ENCODE measurements around the gene ANKRD63.

Gene ANKRD63

DNA sequence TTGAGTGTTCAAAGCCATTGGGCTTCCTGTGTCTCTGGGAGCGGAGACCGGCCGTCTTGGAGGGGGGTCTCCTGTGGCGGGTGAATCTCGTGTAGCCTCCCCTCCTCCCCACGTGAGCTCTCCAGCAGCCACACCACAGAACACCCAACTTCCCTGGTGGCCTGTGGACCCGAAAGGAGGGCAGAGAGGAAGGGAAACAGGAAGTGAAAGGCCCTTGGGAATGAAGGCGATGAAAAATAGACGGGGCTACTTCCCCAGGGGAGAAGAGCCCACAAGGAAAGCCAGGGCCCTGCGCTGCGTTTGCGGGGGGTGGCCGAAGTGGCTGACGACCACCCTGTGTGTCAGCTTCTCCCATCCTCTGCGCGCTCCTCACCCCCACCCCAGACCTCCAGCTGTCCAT lies 5.4 kb downstream of the ANKRD63 start:
- TF ChIP-seq, protein P1, sequence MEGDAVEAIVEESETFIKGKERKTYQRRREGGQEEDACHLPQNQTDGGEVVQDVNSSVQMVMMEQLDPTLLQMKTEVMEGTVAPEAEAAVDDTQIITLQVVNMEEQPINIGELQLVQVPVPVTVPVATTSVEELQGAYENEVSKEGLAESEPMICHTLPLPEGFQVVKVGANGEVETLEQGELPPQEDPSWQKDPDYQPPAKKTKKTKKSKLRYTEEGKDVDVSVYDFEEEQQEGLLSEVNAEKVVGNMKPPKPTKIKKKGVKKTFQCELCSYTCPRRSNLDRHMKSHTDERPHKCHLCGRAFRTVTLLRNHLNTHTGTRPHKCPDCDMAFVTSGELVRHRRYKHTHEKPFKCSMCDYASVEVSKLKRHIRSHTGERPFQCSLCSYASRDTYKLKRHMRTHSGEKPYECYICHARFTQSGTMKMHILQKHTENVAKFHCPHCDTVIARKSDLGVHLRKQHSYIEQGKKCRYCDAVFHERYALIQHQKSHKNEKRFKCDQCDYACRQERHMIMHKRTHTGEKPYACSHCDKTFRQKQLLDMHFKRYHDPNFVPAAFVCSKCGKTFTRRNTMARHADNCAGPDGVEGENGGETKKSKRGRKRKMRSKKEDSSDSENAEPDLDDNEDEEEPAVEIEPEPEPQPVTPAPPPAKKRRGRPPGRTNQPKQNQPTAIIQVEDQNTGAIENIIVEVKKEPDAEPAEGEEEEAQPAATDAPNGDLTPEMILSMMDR (IDR thresholded peaks at IDR 0.05; ENCODE audit: low read depth, low read length), result no peak
- no peak overlapping the region for H3K4me3 ChIP-seq (ENCODE audit: low read depth, low read length)

DNA sequence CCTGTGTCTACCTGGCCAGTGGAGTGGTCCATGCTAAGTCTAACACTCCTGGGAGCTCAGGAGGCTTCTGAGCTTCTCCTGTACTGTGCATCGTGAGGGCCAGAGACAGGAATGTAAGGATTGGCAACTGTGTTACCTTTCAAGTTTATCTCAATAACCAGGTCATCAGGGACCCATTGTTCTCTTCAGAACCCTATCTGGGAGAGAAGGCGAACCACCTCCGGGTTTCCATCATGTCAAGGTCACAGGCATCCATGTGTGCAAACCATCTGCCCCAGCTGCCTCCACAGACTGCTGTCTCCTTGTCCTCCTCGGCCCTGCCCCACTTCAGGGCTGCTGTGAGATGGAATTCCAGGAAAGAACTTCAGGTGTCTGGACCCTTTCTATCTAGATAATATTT lies 5.9 kb downstream of the ANKRD63 start:
- H3K4me3 ChIP-seq (ENCODE audit: low read depth, low read length), result no peak overlapping the region
- TF ChIP-seq, protein P1 (IDR thresholded peaks at IDR 0.05; ENCODE audit: low read depth, low read length), result no peak

DNA sequence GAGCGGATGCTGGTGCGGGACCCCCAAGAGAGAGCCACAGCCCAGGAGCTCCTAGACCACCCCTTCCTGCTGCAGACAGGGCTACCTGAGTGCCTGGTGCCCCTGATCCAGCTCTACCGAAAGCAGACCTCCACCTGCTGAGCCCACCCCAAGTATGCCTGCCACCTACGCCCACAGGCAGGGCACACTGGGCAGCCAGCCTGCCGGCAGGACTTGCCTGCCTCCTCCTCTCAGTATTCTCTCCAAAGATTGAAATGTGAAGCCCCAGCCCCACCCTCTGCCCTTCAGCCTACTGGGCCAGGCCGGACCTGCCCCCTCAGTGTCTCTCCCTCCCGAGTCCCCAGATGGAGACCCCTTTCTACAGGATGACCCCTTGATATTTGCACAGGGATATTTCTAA lies 6.9 kb downstream of the ANKRD63 start:
- TF ChIP-seq, protein P1 (IDR thresholded peaks at IDR 0.05; ENCODE audit: low read depth, low read length), result no peak
- H3K4me3 ChIP-seq (ENCODE audit: low read depth, low read length), result no peak overlapping the region

DNA sequence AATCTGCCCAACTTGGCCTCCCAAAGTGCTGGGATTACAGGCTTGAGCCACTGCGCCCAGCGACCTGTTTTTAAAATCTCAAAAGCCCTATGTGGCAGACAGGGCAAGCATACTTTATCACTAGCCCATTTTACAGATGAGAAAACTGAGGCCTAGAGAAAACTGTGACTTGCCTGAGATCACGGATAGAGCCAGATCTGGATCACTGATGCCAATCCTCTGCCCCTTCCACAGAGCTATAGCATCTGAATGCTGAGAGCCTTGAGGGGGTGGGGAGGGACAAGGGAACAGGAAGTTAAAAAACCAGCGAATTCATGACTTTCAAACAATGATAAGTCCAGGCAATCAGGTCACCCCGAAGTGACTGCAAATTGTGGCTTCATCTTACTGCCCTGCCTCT lies 7.3 kb downstream of the ANKRD63 start:
- no peak overlapping the region for H3K4me3 ChIP-seq (ENCODE audit: low read depth, low read length)

DNA sequence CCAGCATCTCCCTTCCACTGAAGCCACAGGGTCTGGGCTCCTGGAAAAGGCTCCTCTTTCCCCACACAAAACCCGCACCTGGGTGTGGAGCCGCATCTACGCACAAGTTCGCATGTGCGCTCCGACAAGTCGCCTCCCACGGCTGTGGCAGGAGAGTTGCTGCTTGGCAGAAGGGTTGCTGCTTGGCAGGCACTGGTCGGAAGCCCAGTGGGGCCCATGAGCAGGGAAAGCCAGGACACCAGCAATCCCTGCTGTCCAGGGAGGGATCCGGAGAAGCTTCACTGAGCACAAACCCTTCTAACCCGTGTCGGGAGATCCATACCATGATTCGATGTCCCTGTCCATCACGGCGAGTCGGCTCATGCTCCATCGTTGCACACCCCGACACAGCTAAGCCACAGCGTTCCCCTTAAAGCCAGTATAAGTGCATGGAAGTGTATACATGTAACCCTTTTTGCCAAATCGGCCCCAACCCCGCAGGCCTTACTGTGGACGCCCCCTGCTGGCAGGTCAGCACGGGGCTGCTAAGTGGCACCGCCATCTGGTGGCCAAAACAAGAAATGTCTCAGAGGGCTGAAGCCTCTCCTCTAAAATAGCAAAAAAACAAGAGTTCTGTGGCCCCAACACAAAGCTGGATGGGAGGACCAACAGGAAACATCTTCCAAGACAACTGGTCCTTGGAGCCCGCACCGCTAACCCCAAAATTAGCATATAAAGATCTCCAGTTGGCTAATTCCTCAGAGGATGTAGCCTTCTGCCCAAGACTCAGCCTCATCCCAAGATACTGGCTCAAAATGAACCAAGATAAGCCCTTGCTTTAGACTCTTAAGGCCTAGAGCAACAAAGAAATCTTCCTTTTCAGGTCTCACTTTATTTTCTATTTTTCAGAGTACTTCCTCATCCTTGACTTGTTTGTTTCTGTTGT lies 8.3 kb downstream of the ANKRD63 start:
- TF ChIP-seq, protein P1 (IDR thresholded peaks at IDR 0.05; ENCODE audit: low read depth, low read length), result peak; percentile 100
- H3K4me3 ChIP-seq (ENCODE audit: low read depth, low read length), result no peak overlapping the region

More for the DNA sequence above, 7.3 kb downstream of the ANKRD63 start:
- TF ChIP-seq, protein P1 (IDR thresholded peaks at IDR 0.05; ENCODE audit: low read depth, low read length), result no peak

DNA sequence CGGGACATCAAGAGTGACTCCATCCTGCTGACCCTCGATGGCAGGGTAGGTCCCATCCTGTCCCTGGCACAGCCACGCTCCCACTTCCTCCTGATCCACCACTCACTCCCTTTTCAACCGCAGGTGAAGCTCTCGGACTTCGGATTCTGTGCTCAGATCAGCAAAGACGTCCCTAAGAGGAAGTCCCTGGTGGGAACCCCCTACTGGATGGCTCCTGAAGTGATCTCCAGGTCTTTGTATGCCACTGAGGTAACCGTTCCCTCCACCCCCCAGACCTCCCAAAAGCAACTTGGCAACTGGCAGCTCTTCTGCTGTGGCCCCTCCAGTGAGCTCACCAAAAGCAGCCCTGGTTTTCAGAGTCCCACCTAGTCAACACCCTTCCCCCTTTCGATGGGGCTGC lies 9.4 kb downstream of the ANKRD63 start:
- TF ChIP-seq, protein P1 (IDR thresholded peaks at IDR 0.05; ENCODE audit: low read depth, low read length), result no peak
- H3K4me3 ChIP-seq (ENCODE audit: low read depth, low read length), result no peak overlapping the region

DNA sequence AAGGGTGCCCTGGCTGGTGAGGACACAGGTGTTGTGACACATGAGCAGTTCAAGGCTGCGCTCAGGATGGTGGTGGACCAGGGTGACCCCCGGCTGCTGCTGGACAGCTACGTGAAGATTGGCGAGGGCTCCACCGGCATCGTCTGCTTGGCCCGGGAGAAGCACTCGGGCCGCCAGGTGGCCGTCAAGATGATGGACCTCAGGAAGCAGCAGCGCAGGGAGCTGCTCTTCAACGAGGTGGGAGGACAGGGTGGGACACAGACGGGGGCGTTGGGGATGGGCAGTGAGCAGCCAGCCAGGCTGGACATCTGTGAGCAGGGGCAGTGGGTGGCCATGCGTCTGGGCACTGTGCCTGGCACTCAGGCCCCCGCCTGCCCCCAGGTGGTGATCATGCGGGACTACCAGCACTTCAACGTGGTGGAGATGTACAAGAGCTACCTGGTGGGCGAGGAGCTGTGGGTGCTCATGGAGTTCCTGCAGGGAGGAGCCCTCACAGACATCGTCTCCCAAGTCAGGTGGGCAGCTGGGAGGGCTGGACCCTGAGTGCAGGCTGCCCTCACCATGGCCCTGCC lies 10.3 kb downstream of the ANKRD63 start:
- H3K4me3 ChIP-seq (ENCODE audit: low read depth, low read length), result no peak overlapping the region
- TF ChIP-seq, protein P1 (IDR thresholded peaks at IDR 0.05; ENCODE audit: low read depth, low read length), result no peak
